GM18499 (cell line): Measurements from ENCODE around the gene TALDO1.

Experiments
- ATAC-seq: cut with Tn5 transposase; IDR thresholded peaks from one replicate; pipeline ENCODE4 v1.9.1; 2021; ENCODE audit warnings: moderate number of reproducible peaks; ENCODE audit not compliant: insufficient read depth, unreplicated experiment

The TALDO1 gene

GRCh38 chr11:778976-779954 lies 32.0 kb downstream of the TALDO1 start:
- no peak for ATAC-seq

GRCh38 chr11:779955-780532 lies 32.8 kb downstream of the TALDO1 start:
- ATAC-seq, result no peak

GRCh38 chr11:782264-783174 lies 35.3 kb downstream of the TALDO1 start:
- no peak for ATAC-seq

GRCh38 chr11:783581-784015 lies 36.3 kb downstream of the TALDO1 start:
- ATAC-seq, result no peak

GRCh38 chr11:786235-787083 lies 39.2 kb downstream of the TALDO1 start:
- ATAC-seq, result no peak

GRCh38 chr11:787084-787675 lies 39.9 kb downstream of the TALDO1 start:
- no peak for ATAC-seq

- no peak for ATAC-seq
Measured at GRCh38 chr11:788009-788640, 40.9 kb downstream of the TALDO1 start.

GRCh38 chr11:788953-789940 lies 42.0 kb downstream of the TALDO1 start:
- ATAC-seq, result no peak

GRCh38 chr11:789943-790342 lies 42.7 kb downstream of the TALDO1 start, which contains the start of gene CEND1:
Gene CEND1 (minus strand): TSS chr11:790090. CDS start chr11:788576, 1,514 bp downstream.
- ATAC-seq, result no peak

- ATAC-seq, result no peak
Measured at GRCh38 chr11:790721-791564, 43.7 kb downstream of the TALDO1 start.

GRCh38 chr11:791658-792534 lies 44.6 kb downstream of the TALDO1 start:
- no peak for ATAC-seq

- ATAC-seq, result no peak
Measured at GRCh38 chr11:792535-792821, 45.2 kb downstream of the TALDO1 start.

- no peak for ATAC-seq
Measured at GRCh38 chr11:792873-793272, 45.6 kb downstream of the TALDO1 start.

GRCh38 chr11:793556-793955 lies 46.3 kb downstream of the TALDO1 start:
- no peak for ATAC-seq

GRCh38 chr11:794013-794765 lies 46.9 kb downstream of the TALDO1 start:
- ATAC-seq, result no peak
